ENCODE results near the gene IL10.

Gene IL10

DNA sequence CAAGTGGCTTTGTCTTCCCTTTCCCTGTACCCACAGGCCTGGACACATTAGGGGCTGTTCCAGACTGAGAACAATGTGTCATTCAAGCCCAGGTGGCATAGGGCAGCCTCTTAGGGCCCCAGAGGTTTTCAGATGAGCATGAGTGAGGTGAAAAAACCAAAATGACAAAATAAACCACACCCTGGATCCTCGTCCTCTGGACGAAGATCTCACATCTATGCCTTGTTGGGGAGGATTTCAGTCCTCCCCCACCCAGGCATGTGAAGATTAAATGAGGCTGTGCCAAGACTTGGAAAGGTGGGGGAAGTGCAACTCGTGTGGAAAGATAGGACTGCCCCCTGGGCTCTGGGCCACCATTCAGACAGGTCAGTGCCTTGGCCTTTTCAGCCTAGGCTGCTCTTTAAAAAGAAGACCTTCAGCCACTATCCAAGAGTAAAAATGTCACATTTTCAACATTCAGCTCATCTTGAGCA is 34.5 kb downstream of the IL10 start:
- no peak for DNase-seq (ENCODE audit: low read depth in 1 of 2, low spot score in 1 of 2)

DNA sequence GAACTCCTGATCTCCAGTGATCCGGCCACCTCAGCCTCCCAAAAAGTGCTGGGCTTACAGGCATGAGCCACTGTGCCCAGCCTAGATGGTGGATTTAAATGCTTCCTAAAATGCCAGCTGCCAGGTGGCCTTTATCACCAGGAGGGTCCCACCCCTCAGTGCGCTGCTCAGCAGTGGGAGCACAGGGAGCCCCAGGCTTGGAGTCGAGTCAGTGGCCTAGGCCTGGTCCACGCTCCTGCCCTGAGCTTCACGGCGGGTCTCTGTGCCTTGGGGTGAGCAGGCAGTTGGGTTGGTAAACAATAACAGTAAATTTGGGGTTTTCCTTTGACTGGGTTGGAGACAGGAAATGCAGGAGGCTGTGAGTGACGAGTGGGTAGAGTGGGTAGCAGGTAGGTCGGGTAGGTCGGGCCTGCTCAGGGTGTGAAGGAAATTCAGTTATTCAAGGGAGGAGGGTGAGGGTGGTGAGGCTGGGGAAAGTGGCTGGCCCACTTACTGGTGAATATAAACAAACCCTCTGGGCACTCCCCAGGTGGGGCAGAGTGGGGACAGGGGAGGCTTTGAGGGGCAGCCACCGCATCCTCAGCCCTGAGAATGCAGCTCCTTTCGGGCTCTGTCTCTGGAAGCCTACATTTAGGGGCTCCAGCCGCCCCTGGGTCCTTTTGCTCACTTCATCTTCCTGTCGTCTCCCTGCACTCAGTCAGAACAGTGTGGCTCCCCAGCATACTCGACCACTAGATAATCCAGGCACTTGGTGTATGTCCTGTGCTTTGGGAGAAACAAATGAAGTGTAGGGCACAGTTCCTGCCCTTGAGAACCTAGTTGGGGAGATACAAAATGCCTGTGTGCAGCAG is 35.2 kb downstream of the IL10 start:
- peak in 1 of 2 donors; percentile 38 for DNase-seq (ENCODE audit: low read depth in 1 of 2, low spot score in 1 of 2)

GRCh38 chr1:206735553-206736031 is 36.7 kb downstream of the IL10 start:
- no peak for DNase-seq (ENCODE audit: low read depth in 1 of 2, low spot score in 1 of 2)

GRCh38 chr1:206734499-206735142 is 37.7 kb downstream of the IL10 start:
- DNase-seq (ENCODE audit: low read depth in 1 of 2, low spot score in 1 of 2), result peak; percentile 71 to 72

GRCh38 chr1:206732992-206733391 is 39.3 kb downstream of the IL10 start:
- no peak for DNase-seq (ENCODE audit: low read depth in 1 of 2, low spot score in 1 of 2)

DNA sequence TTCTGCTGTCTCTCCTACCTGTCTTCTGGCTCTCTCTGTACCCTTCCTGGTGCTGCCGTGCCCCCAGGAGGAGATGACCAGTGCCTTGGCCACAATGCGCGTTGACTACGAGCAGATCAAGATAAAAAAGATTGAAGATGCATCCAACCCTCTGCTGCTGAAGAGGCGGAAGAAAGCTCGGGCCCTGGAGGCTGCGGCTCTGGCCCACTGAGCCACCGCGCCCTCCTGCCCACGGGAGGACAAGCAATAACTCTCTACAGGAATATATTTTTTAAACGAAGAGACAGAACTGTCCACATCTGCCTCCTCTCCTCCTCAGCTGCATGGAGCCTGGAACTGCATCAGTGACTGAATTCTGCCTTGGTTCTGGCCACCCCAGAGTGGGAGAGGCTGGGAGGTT is 39.8 kb downstream of the IL10 start:
- no peak for DNase-seq (ENCODE audit: low read depth in 1 of 2, low spot score in 1 of 2)

DNA sequence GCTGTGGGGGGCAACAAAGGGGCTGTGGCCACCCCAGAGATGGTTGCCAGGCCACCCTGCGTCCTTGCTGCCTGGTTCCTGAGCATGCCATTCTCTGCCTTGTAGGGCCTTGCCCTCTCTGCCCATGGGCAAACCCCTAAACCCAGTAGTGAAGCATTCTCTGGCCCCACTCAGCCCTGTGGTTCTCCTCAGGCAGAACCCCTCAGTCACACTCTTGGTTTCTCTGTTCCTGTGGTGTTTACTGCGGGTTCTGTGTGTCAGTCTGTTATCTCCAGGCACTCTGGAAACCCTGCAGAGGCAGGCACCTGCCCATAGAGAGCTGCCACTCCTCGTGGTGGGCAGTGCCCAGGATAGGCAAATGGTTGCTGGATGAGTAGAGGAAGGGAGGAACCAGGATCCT is 42.8 kb downstream of the IL10 start:
- no peak for DNase-seq (ENCODE audit: low read depth in 1 of 2, low spot score in 1 of 2)

DNA sequence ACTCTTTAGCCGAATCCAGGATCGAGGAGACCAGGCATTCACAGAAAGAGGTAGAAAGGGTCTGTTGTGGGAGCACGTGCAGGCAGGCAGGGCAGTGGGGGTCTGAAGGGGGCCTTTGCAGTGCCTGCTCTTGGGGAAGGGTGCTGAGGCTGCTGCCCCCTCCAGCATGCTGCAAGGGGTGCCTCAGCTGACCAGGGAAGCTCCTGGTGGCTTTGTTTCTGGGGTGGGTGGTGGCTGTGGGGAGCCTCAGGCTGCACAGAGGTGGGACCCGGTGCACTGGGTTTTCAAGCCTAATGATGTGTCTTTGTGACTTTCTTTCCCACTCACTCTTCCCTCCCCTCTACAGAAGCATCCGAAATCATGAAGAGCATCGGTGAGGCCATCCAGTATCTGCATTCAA is 43.2 kb downstream of the IL10 start:
- no peak for DNase-seq (ENCODE audit: low read depth in 1 of 2, low spot score in 1 of 2)

DNA sequence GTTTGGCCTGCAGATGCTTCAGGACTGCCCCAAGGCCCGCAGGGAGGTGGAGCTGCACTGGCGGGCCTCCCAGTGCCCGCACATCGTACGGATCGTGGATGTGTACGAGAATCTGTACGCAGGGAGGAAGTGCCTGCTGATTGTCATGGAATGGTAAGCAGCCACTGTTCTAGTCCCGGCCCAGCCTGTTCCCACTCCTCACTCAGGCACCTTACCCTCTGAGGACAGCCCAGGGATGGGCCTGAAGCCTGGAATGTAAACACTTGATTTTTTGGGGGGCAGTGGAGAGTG is 43.7 kb downstream of the IL10 start:
- DNase-seq (ENCODE audit: low read depth in 1 of 2, low spot score in 1 of 2), result no peak

DNA sequence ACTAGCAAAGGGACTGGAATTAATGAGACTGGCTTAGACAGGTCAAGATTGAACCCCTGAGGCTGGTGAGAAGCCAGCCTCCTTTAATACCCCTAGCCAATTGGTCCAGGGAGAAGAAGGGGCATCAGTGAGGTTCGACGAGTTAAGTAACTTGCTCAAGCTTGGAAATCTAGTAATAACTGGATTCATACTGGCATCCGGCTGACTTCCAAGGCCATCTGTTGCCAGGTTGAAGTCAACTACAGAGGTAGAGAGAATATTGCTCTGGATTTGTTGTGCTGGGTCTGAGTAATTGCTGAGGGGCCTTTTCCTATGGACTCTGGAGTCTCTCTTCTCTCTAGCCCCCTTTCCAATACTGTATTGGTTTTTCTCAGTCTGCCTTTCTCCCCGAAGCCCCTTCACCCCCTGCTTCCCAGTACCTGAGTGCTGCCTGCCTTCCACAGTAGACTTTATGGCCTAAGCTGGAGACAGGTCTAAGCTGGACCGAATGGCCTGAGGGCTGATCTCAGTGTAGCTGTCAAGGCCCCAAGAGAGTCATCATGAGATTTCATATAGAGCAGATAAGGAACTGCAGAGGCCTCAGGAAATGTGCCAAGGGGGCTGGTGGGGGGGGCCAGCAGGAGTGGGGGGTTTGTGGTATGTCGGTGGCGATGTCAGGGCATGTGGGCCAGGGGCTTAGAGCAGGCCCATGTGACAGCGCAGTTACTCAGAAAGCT is 44.2 kb downstream of the IL10 start:
- DNase-seq (ENCODE audit: low read depth in 1 of 2, low spot score in 1 of 2), result no peak

DNA sequence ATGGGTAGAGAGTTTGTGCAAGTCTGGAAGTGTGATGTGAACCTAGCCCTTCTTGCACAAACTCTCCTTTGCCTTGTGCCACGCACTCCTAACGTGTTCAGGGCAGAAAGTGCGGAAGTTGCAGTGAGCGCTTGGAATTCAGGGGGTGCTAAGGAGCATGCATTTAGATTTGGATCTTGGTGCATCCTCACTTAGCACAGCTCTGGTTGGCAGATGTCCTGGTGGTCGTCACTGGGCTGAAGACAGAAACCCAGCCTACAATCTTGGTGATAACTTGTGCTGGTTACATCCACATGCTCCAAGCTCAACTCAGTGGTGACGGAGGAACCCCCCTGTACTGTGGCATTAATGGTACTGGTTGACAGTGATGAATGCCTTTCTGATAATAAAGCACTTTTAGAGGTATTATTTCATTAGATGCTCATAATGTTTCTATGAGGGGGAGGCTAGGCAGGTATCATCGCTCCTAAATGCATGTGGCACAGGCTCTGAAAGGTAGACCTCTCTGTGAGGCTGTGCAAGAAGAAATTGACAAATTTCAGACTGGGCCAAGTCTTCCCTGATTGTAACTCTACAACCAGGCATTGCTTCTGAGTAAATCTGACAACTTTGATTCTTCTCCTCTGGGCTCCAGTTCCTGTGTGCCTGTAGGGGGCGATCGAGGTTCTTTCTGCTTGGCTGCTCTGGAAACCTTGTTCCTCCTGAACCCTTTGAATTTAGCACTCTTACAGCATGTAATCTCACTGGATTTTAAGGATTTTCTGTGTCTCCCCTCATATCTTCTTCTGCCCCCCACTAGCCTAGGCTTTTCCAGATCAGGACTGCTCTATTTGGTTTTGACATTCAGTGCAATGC is 47.0 kb downstream of the IL10 start:
- peak in 1 of 2 donors; percentile 25 for DNase-seq (ENCODE audit: low read depth in 1 of 2, low spot score in 1 of 2)

DNA sequence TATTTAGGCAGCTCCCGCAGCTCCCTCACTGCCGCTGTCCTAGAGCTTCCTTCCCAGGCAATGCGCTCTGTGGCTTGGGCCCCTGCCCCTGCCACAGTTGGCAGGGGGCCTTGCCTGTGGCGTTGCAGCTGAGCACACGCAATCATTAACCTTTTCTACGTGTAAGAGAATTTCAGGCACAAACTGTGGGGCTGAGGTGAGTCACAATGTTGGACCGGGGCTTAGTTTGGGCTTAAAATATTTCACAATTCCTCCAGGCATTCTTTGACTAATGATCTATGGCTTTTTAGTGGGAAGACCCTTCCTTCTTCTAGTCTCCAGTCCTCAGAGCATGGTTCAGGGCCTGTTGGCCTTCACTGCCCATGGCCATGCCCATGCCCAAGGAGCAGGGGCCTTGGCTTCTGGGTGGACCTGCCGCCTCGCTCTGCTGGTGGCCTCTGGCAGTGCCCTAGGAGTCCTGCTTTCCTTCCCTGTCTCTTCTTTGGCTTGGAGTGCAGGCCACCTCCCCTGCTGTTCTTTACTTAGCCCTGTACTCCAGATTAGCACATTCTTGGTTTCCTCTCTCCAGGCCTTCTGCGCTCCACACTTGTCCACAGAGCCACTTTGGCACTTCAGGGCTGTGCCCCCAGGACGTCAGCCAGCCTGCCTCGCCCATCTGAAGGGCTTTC is 48.4 kb downstream of the IL10 start:
- no peak for DNase-seq (ENCODE audit: low read depth in 1 of 2, low spot score in 1 of 2)

DNA sequence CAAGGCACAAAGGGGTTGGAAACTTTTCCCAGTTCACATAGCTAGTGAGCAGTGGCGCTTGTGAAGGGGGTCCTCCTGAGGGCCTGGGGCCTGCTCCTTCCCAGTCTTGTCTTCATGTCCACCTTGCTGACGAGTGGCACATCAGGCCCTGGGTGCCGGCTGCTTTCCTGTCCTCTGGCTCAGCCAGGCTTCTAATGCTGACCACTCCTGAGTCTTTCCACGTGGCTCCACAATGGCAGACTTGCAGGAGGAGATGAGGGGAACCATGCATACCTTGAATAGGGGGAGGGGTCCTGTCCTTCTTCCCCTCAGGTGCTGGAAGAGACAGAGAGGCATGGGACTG is 48.9 kb downstream of the IL10 start:
- no peak for DNase-seq (ENCODE audit: low read depth in 1 of 2, low spot score in 1 of 2)

DNA sequence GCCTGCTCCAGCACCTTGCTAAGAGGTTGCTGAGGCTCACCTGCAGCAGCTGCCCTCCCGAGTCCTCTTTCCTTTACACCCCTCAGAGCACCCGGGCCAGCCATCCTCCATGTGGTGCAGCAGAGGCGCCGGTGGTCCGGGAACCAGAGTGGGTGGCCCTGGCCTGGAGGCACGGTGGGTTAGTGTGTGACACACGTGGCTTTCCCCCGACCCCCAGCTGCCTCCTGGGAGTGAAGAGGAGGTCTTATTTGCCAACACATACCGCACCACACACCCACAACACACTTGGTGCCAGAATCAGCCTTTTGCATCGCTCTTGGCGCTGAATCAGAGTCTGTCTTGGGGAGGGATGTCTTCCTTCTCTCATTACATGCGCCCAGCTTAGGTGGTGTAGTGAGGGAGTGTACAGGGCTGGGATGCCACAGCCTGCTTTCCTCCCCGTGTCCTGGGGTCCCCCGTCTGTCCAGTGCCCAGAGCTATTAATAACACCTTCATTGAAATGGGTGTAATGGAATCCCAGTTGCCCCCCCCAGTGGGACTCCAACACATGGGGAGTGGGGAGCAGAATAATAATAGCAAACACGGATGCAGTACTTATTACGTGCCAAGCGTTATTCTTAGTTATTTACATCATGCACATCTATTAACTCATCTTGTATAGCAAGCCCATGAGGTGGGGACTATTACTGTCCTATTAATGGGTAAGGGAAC is 49.4 kb downstream of the IL10 start:
- DNase-seq (ENCODE audit: low read depth in 1 of 2, low spot score in 1 of 2), result no peak

GRCh38 chr1:206721454-206721853 is 50.8 kb downstream of the IL10 start:
- DNase-seq (ENCODE audit: low read depth in 1 of 2, low spot score in 1 of 2), result no peak

DNA sequence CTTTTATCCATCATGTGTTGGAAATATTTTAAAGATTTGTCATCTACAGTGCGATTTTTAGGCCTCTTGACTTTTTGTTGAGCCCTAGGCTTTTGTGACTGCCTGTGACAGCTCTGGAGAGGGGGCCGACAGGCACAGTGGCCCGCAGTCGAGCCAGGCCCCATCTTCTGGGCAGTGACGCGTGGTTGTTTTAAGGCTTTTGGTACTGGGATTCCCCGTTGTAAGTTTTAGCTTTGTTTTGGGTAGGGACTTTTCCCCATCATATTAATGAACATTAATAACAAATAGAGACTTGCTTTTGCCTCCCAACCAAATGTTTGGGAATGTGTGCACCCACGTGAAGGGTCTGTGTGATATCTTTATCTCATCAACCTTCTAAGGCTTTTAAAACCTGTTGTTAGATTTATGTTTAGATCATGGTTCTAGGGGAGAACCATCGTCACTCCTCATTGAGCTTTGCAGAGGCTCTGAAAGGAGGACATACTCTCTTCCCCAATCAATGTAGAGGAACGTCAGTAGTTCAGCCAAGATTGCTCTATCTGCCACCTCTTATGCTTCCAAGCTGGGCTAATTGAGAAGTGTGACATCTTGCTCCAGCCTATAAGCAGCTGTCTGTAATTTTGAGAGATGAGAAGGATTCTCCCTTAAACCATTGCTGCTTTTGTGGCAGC is 53.0 kb downstream of the IL10 start:
- DNase-seq (ENCODE audit: low read depth in 1 of 2, low spot score in 1 of 2), result no peak

DNA sequence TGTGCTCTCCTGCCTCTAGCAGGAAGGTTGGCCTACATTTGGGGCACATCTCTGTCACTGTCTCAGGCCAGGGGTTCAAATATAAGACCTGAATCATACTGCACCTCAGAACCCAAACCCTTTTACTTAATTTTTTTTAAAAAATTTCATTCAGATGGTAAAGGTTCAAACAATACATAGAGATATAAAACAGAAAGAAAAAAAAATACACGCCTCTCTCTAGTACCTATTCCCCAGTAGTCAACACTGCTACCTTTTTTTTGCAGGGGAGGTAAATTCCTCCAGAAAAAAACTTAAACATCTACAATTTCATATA is 54.7 kb downstream of the IL10 start:
- no peak for DNase-seq (ENCODE audit: low read depth in 1 of 2, low spot score in 1 of 2)
